GM23338 (cell line): ENCODE measurements around the gene SLX9. TPM values are rescaled to one million over a fixed set of nuclear protein-coding genes. Genes with fewer than 3 reads are reported as not detected.

Experiments used
- ATAC-seq: fragments of 200-7000 bp; cut with Tn5 transposase; 3 replicates; pipeline ENCODE4 v1.9.1; 2020
- DNase-seq: peaks from one replicate; pipeline ENCODE4 v3.0.0-alpha.2; 2015; ENCODE audit warnings: low spot score
- H2AFZ ChIP-seq: fragments of 200-600 bp; sonication (generic); 2 replicates; pipeline ENCODE4 v1.8.0; 2016; ENCODE audit warnings: antibody characterized with exemption, mild to moderate bottlenecking, moderate library complexity
- H3F3A ChIP-seq: fragments of 200-600 bp; sonication (generic); replicated peaks from 2 replicates; pipeline ENCODE4 v1.8.0; 2017; ENCODE audit warnings: antibody characterized with exemption, mixed run types, low read depth
- H3K27ac ChIP-seq: fragments of 200-600 bp; sonication (generic); 2 replicates; pipeline ENCODE4 v1.6.1; 2016; ENCODE audit warnings: low read depth
- H3K27me3 ChIP-seq: fragments of 200-600 bp; sonication (generic); 2 replicates; pipeline ENCODE4 v1.8.0; 2016; ENCODE audit warnings: mild to moderate bottlenecking, mixed run types, moderate library complexity; ENCODE audit not compliant: insufficient read depth
- H3K36me3 ChIP-seq: fragments of 200-600 bp; sonication (generic); 2 replicates; pipeline ENCODE4 v1.8.0; 2016; ENCODE audit warnings: mild to moderate bottlenecking; ENCODE audit not compliant: insufficient read depth
- H3K4me1 ChIP-seq: fragments of 200-600 bp; sonication (generic); 2 replicates; pipeline ENCODE4 v1.8.0; 2016; ENCODE audit warnings: mild to moderate bottlenecking, moderate library complexity; ENCODE audit not compliant: insufficient read depth
- H3K4me2 ChIP-seq: fragments of 200-600 bp; sonication (generic); 2 replicates; pipeline ENCODE4 v1.7.1; 2017; ENCODE audit warnings: mixed run types
- H3K4me3 ChIP-seq: fragments of 200-600 bp; sonication (generic); 2 replicates; pipeline ENCODE4 v1.6.1; 2016; ENCODE audit warnings: mixed run types
- H3K79me2 ChIP-seq: fragments of 200-600 bp; sonication (generic); replicated peaks from 2 replicates; pipeline ENCODE4 v1.8.0; 2017; ENCODE audit warnings: mild to moderate bottlenecking; ENCODE audit not compliant: insufficient read depth
- H3K9me2 ChIP-seq: fragments of 200-600 bp; sonication (generic); 2 replicates; pipeline ENCODE4 v1.8.0; 2017; ENCODE audit not compliant: insufficient read depth
- H4K20me1 ChIP-seq: fragments of 200-600 bp; sonication (generic); replicated peaks from 2 replicates; pipeline ENCODE4 v1.8.0; 2017; ENCODE audit warnings: mild to moderate bottlenecking; ENCODE audit not compliant: insufficient read depth
- H3K27ac Mint-ChIP-seq: 2 replicates; pipeline ENCODE4 v1.8.0; 2020; ENCODE audit warnings: inconsistent platforms, mild to moderate bottlenecking, moderate library complexity, mixed read lengths
- H3K27me3 Mint-ChIP-seq: 3 replicates; pipeline ENCODE4 v1.8.0; 2022; ENCODE audit warnings: low read depth, mild to moderate bottlenecking, moderate library complexity, mixed read lengths, inconsistent platforms; ENCODE audit not compliant: insufficient read depth, poor library complexity
- H3K36me3 Mint-ChIP-seq: 3 replicates; pipeline ENCODE4 v1.8.0; 2021; ENCODE audit warnings: low read depth, mild to moderate bottlenecking, inconsistent platforms, moderate library complexity, mixed read lengths
- H3K4me1 Mint-ChIP-seq: 3 replicates; pipeline ENCODE4 v1.8.0; 2020; ENCODE audit warnings: mild to moderate bottlenecking, inconsistent platforms, mixed read lengths
- H3K4me3 Mint-ChIP-seq: 3 replicates; pipeline ENCODE4 v1.8.0; 2021; ENCODE audit warnings: moderate library complexity, mild to moderate bottlenecking, inconsistent platforms, mixed read lengths
- H3K9me3 Mint-ChIP-seq: 3 replicates; pipeline ENCODE4 v1.8.0; 2020; ENCODE audit warnings: moderate library complexity, mild to moderate bottlenecking, inconsistent platforms, mixed read lengths
- CREB1 ChIP-seq: fragments of 250-450 bp; sonication (Bioruptor Pico); IDR thresholded peaks from 2 replicates; pipeline ENCODE4 v1.5.0; 2020; ENCODE audit warnings: low read depth, mild to moderate bottlenecking, moderate library complexity
- CTCF ChIP-seq, 2 experiments: fragments of 200-600 bp in 1 of 2; sonication (generic) in 1 of 2; conservative IDR thresholded peaks; 2 replicates each; pipeline versions ENCODE4 v1.5.1 to v1.6.1; 2016 to 2017; ENCODE audit warnings: antibody characterized with exemption in 2 of 2, low read depth in 2 of 2, mild to moderate bottlenecking in 2 of 2, moderate library complexity in 1 of 2
- ETS1 ChIP-seq: IDR thresholded peaks from 2 replicates; pipeline ENCODE4 v1.6.1; 2016; ENCODE audit warnings: antibody characterized with exemption
- EZH2 ChIP-seq: fragments of 200-600 bp; sonication (generic); IDR thresholded peaks from one replicate; pipeline ENCODE4 v1.8.0; 2017; ENCODE audit warnings: antibody characterized with exemption, mild to moderate bottlenecking, low read depth; ENCODE audit not compliant: unreplicated experiment
- EZH2phosphoT487 ChIP-seq: fragments of 200-600 bp; sonication (generic); IDR thresholded peaks from one replicate; pipeline ENCODE4 v1.8.1; 2018; ENCODE audit warnings: antibody characterized with exemption; ENCODE audit not compliant: unreplicated experiment
- JUNB ChIP-seq: IDR thresholded peaks from one replicate; pipeline ENCODE4 v1.6.1; 2016; ENCODE audit warnings: antibody characterized with exemption; ENCODE audit not compliant: unreplicated experiment
- POLR2AphosphoS5 ChIP-seq: IDR thresholded peaks from 2 replicates; pipeline ENCODE4 v1.6.1; 2016; ENCODE audit warnings: antibody characterized with exemption, low read depth
- STAT1 ChIP-seq: IDR thresholded peaks from one replicate; pipeline ENCODE4 v1.6.1; 2016; ENCODE audit warnings: antibody characterized with exemption; ENCODE audit not compliant: unreplicated experiment
- ZNF114 ChIP-seq: fragments of 250-450 bp; sonication (Bioruptor Pico); IDR thresholded peaks from 2 replicates; pipeline ENCODE4 v1.5.0; 2020; ENCODE audit warnings: mild to moderate bottlenecking, moderate library complexity
- ZNF331 ChIP-seq: fragments of 250-450 bp; sonication (Bioruptor Pico); IDR thresholded peaks from 2 replicates; pipeline ENCODE4 v1.5.0; 2020; ENCODE audit warnings: low read depth, mild to moderate bottlenecking, moderate library complexity
- ZNF462 ChIP-seq: fragments of 250-450 bp; sonication (Bioruptor Pico); IDR thresholded peaks from 2 replicates; pipeline ENCODE4 v1.5.0; 2020; ENCODE audit warnings: mild to moderate bottlenecking, moderate library complexity
- polyA plus RNA-seq: library from polyadenylated mRNA; unstranded; fragments of >200 nt; fragmentation: Nextera tagmentation; extraction: Ambion mirVana; gene quantifications from 2 replicates; pipeline ENCODE4 v1.2.1, GENCODE V29; 2016
- total RNA-seq: library from RNA; depleted of rRNA; stranded (reverse); fragments of >200 nt; shearing (Covaris generic); gene quantifications from 2 replicates; pipeline ENCODE4 v1.2.3, GENCODE V29; 2014

SLX9 gene
- total and polyA plus RNA-seq, 2 experiments from 2014 or later, result 41.5 to 46.9 TPM

GRCh38 chr21:44955141-44955797 lies 15.4 kb downstream of the SLX9 start:
- no peak overlapping the region for H3K4me3 ChIP-seq
- Mint-ChIP-seq H3K4me3 (no peak overlapping the region), H3K27ac (peak overlapping the region; percentile 17), H3K36me3 (peaks cover 32% of the 10 kb centered on the region), H3K4me1 (peaks cover 4% of the 10 kb centered on the region), H3K9me3 (no peaks in the 10 kb centered on the region), H3K27me3 (peaks cover 14% of the 10 kb centered on the region)
- ATAC-seq (no peak), DNase-seq (no peak)
- TF ChIP-seq EZH2phosphoT487, result no peak
- no peak for TF ChIP-seq ZNF462
- TF ChIP-seq EZH2, result no peak
- TF ChIP-seq CREB1, result no peak
- TF ChIP-seq ETS1, result no peak
- TF ChIP-seq CTCF (conservative IDR thresholded peaks at IDR 0.05; ENCODE audit: low read depth in 2 of 2), result no peak
- no peak for TF ChIP-seq ZNF114
- no peak for TF ChIP-seq JUNB
- no peak for TF ChIP-seq ZNF331
- no peak for TF ChIP-seq STAT1
- TF ChIP-seq POLR2AphosphoS5, result no peak
- H4K20me1 ChIP-seq, result peaks cover 30% of the 10 kb centered on the region
- no peaks in the 10 kb centered on the region for H3F3A ChIP-seq
- H2AFZ ChIP-seq, result no peak overlapping the region
- H3K27me3 ChIP-seq, result no peaks in the 10 kb centered on the region
- H3K27ac ChIP-seq, result no peak overlapping the region
- H3K79me2 ChIP-seq, result peaks cover 85% of the 10 kb centered on the region
- no peak overlapping the region for H3K4me2 ChIP-seq
- H3K9me2 ChIP-seq, result no peaks in the 10 kb centered on the region
- H3K4me1 ChIP-seq, result no peaks in the 10 kb centered on the region
- no peaks in the 10 kb centered on the region; the same call in 1 of the 2 replicates for H3K36me3 ChIP-seq
